ENCODE results near the gene CXCL16. TPM values are rescaled to one million over a fixed set of nuclear protein-coding genes. Genes with fewer than 3 reads are reported as not detected.

The CXCL16 gene
- total RNA-seq (2022; extraction: Qiagen RNA extraction; ENCODE audit: low read depth), result 13.2 to 20.3 TPM (median 18.2 TPM) in 5 replicates

GRCh38 chr17:4739122-4740024 is at the start of gene CXCL16, which contains the start of gene ZMYND15:
TSS of gene CXCL16 (minus strand) at chr17:4739928. CDS start at chr17:4739339, 589 bp downstream.
TSS of gene ZMYND15 (plus strand) at chr17:4739833. CDS start at chr17:4740549, 716 bp downstream.

GRCh38 chr17:4788807-4789700 is 49.3 kb upstream of the CXCL16 start, which contains the start of gene GLTPD2:
TSS of gene GLTPD2 (plus strand) at chr17:4788964. CDS start at chr17:4789012, 48 bp downstream.

DNA sequence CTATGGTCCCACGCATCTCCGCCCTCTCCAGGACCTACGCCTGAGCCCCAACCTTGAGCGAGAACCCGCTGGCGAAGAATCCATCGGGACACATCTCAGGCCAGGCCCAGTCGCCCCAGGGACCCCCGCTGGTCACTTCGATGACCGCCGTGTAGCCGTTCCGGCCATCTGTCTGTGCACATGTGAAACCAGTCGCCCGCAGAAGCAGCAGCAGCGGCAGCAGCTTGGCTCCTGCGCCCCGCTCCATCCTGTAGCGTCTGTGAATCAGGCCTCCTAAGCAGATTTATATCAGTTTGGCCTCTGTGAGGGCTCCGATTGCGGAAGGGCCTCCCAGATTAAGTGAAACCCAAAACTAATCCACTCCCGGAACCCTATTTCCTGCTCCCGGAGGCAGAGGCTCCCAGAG is 46.4 kb upstream of the CXCL16 start, which contains the start of gene VMO1:
Gene VMO1 (minus strand): TSS at position 259 of the 406 bp plus-strand sequence. CDS start 12 bp downstream, at position 247.

DNA sequence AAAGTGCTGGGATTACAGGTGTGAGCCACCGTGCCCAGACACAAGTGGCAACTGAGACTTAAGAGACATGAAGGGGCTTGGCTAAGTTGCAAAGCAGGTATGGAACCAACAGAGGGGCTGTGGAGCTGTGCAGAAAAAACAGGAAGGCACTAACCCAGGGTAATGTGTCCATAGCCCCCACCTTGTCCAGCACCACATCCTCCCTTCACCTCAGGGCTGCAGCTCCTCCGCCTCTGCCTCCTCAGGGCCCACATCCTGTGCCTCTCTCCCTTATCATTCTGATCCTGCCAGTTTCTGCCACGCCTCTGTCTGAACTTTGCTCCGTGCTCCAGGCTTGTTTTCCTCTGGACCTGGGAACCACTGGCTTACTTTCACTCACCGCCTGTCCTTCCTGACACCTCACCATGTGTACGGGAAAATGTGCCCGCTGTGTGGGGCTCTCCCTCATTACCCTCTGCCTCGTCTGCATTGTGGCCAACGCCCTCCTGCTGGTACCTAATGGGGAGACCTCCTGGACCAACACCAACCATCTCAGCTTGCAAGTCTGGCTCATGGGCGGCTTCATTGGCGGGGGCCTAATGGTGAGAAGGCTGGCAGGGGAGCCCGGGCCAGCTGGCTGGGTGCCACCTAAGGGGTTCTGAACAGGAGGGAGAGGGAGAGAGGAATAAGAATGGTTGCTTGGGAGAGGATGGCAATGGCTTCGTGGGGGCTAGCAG is 31.9 kb upstream of the CXCL16 start, which contains the start of gene TM4SF5:
Gene TM4SF5 (plus strand): TSS at position 368 of the 716 bp plus-strand sequence. CDS start 37 bp downstream, at position 405.

DNA sequence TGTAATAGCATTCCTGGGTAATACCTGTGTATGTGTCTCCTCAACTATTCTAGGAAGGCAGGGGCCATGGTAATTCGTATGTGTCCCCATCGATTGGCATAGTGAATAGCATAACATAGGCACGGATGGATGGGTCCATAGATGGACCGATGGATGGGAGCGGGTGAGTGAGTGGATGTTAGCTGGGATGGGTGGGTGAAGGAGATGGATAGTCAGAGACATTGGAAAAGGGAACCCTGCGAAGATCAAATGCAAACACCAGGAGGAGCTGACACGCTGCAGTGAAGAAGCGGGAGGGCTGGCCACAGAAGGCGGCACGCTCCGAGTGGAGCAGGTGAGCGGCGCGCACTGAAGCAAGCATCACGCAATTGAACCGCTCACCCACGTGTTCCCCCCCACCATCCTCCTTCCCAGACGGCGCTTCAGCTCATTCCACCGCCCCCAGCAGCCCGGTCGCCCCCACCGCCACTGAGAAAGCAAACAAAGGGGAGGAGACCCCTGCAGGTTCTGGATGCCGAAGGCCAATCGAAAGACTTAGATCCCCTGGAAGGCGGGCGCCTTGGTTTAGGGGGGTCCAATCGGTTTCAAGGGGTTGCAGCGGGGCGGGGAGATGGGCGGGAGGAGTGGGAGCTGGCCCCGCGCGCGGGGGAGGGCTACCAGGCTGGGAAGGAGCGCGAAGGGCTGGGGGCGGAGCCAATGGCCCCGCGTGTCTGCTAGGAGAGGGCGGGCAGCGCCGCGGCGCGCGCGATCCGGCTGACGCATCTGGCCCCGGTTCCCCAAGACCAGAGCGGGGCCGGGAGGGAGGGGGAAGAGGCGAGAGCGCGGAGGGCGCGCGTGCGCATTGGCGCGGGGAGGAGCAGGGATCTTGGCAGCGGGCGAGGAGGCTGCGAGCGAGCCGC is 29.7 kb downstream of the CXCL16 start, which contains the start of gene ARRB2:
Gene ARRB2 (plus strand): TSS at position 839 of the 899 bp plus-strand sequence. CDS start 90 bp downstream, outside the sequence.

Other genes with a start within 250 kb of the CXCL16 start
- gene SPNS2, start 241.0 kb downstream of the CXCL16 start, total RNA-seq (2022; extraction: Qiagen RNA extraction; ENCODE audit: low read depth), result 10.8 to 21.8 TPM (median 16.4 TPM) in 5 replicates
- gene MYBBP1A, start 184.5 kb downstream of the CXCL16 start, total RNA-seq (2022; extraction: Qiagen RNA extraction; ENCODE audit: low read depth), result 88.6 to 111 TPM (median 104 TPM) in 5 replicates
- not detected in 5 replicates for gene GGT6, start 179.4 kb downstream of the CXCL16 start, total RNA-seq (2022; extraction: Qiagen RNA extraction; ENCODE audit: low read depth)
- gene SMTNL2, start 155.4 kb downstream of the CXCL16 start, total RNA-seq (2022; extraction: Qiagen RNA extraction; ENCODE audit: low read depth), result 0.37 to 1.3 TPM (median 0.64 TPM) in 5 replicates
- gene ALOX15, start 98.2 kb downstream of the CXCL16 start, total RNA-seq (2022; extraction: Qiagen RNA extraction; ENCODE audit: low read depth), result 0.05 to 0.21 TPM (median 0.13 TPM) in 4 of 5 replicates, not detected in the other
- 63.6 to 79.6 TPM (median 74.7 TPM) in 5 replicates for gene PELP1, start 35.8 kb downstream of the CXCL16 start, total RNA-seq (2022; extraction: Qiagen RNA extraction; ENCODE audit: low read depth)
- 44.5 to 71.7 TPM (median 59.7 TPM) in 5 replicates for gene ARRB2, start 29.3 kb downstream of the CXCL16 start, total RNA-seq (2022; extraction: Qiagen RNA extraction; ENCODE audit: low read depth)
- gene MED11, start 8.5 kb downstream of the CXCL16 start, total RNA-seq (2022; extraction: Qiagen RNA extraction; ENCODE audit: low read depth), result 40.1 to 44.1 TPM (median 41.9 TPM) in 5 replicates
- gene ZMYND15, start 95 bp downstream of the CXCL16 start, total RNA-seq (2022; extraction: Qiagen RNA extraction; ENCODE audit: low read depth), result 0.16 to 0.74 TPM (median 0.28 TPM) in 5 replicates
- 0.40 to 1.3 TPM (median 0.70 TPM) in 5 replicates for gene TM4SF5, start 32.0 kb upstream of the CXCL16 start, total RNA-seq (2022; extraction: Qiagen RNA extraction; ENCODE audit: low read depth)
- gene VMO1, start 46.4 kb upstream of the CXCL16 start, total RNA-seq (2022; extraction: Qiagen RNA extraction; ENCODE audit: low read depth), result 0.78 to 1.4 TPM (median 0.85 TPM) in 5 replicates
- gene GLTPD2, start 49.0 kb upstream of the CXCL16 start, total RNA-seq (2022; extraction: Qiagen RNA extraction; ENCODE audit: low read depth), result not detected in 5 replicates
- gene PSMB6, start 56.2 kb upstream of the CXCL16 start, total RNA-seq (2022; extraction: Qiagen RNA extraction; ENCODE audit: low read depth), result 459 to 505 TPM (median 496 TPM) in 5 replicates
- gene PLD2, start 67.2 kb upstream of the CXCL16 start, total RNA-seq (2022; extraction: Qiagen RNA extraction; ENCODE audit: low read depth), result 20.8 to 27.3 TPM (median 25.4 TPM) in 5 replicates
- gene MINK1, start 93.4 kb upstream of the CXCL16 start, total RNA-seq (2022; extraction: Qiagen RNA extraction; ENCODE audit: low read depth), result 46.7 to 62.8 TPM (median 57.8 TPM) in 5 replicates
- 0.18 to 0.49 TPM (median 0.34 TPM) in 5 replicates for gene C17orf107, start 159.6 kb upstream of the CXCL16 start, total RNA-seq (2022; extraction: Qiagen RNA extraction; ENCODE audit: low read depth)
- 0.07 to 0.17 TPM in 2 of 5 replicates, not detected in the others for gene CHRNE, start 163.2 kb upstream of the CXCL16 start, total RNA-seq (2022; extraction: Qiagen RNA extraction; ENCODE audit: low read depth)
- not detected in 5 replicates for gene GP1BA, start 192.3 kb upstream of the CXCL16 start, total RNA-seq (2022; extraction: Qiagen RNA extraction; ENCODE audit: low read depth)
- 50.9 to 71.7 TPM (median 70.1 TPM) in 5 replicates for gene SLC25A11, start 200.1 kb upstream of the CXCL16 start, total RNA-seq (2022; extraction: Qiagen RNA extraction; ENCODE audit: low read depth)
- gene RNF167, start 200.3 kb upstream of the CXCL16 start, total RNA-seq (2022; extraction: Qiagen RNA extraction; ENCODE audit: low read depth), result 94.8 to 138 TPM (median 119 TPM) in 5 replicates
- gene PFN1, start 208.6 kb upstream of the CXCL16 start, total RNA-seq (2022; extraction: Qiagen RNA extraction; ENCODE audit: low read depth), result 2,657 to 2,903 TPM (median 2,762 TPM) in 5 replicates
- 44.1 to 52.1 TPM (median 45.5 TPM) in 5 replicates for gene ENO3, start 211.2 kb upstream of the CXCL16 start, total RNA-seq (2022; extraction: Qiagen RNA extraction; ENCODE audit: low read depth)
- gene SPAG7, start 227.9 kb upstream of the CXCL16 start, total RNA-seq (2022; extraction: Qiagen RNA extraction; ENCODE audit: low read depth), result 67.2 to 82.1 TPM (median 69.6 TPM) in 5 replicates
- 28.3 to 35.1 TPM (median 32.7 TPM) in 5 replicates for gene CAMTA2, start 247.7 kb upstream of the CXCL16 start, total RNA-seq (2022; extraction: Qiagen RNA extraction; ENCODE audit: low read depth)